Posterior cingulate gyrus (tissue), 11 donors: ENCODE results near the gene SLC6A17.

Source experiments
- DNase-seq, 10 donors: peaks; one replicate each; pipeline versions ENCODE4 v3.0.0 to v3.0.0-alpha.2; 2020 to 2021; ENCODE audit warnings: mixed read lengths in 3 of 10
- intact Hi-C: fragments of 100-400 bp; cut with DNase I; formaldehyde crosslinking; loops from one replicate; pipeline ENCODE4 v1.15.1; 2023

Gene SLC6A17

DNA sequence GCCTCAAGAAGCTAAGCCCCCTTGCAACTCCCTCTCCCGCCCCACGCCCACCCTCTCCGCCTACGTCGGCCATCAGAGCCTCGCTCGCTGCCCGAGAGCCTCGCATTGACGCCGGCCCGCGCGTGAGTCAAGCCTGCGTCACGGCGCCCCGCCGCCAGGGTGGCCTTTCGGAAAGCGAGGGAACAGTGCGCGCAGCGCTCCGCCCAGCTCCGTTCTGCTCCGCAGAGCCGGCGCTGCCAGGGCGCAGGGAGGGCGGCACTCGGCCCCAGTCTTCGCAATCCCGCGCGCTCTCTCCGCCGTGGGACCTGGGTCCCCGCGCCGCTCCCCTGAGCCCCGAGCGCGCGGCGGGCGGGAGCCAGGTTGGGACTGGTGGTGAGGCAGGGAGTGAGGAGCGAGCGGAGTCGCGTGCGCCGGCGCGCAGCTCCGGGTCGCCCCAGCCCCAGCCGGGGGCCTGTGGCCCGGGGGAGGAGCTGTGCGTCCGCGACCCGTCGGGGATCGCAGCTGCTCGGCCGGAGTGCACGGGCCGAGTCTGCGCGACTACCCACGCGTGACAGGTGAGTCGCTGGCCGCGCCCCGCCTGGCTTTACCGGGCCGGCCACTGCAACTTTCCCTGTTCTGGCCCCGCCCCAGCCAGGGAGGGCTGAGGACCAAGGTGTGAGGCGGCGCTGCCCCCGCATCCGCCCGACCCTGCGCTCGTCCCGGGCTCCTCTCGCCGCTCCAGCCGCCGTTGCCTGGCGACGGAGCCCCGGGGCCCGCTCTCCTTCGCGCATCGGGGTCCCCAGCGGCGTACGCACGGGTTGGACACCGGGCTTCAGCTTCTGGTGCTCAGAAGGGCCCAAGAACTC is at the start of gene SLC6A17:
TSS of gene SLC6A17 (plus strand) at position 165 of the 845 bp plus-strand sequence. CDS start 16,436 bp downstream, outside the sequence.
- DNase-seq, result peak in 8 of 10 donors; percentile 70 to 97 (median 82)
- intact Hi-C loops, result no loop called here

DNA sequence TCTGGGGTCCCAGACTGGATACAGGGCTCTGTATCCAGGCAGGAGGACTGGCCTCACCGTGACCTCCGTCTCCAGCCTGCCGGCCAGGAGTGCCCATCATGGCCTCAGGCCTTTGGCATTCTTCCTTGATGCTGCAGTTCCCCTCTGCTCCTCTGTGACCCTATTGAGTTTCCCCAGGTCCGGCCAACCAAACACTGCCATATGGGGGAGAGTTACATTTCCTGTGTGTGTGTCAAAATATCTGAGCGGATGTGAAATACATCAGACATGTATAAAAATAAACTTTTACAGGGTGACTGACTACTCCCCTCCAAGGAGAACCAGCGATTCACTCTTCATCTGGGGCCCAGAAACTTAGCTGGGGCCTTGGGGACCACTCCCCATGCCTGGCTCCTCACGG is 48.2 kb upstream of the SLC6A17 start:
- peak in 1 of 10 donors; percentile 69 for DNase-seq
- intact Hi-C loops, result no loop called here

DNA sequence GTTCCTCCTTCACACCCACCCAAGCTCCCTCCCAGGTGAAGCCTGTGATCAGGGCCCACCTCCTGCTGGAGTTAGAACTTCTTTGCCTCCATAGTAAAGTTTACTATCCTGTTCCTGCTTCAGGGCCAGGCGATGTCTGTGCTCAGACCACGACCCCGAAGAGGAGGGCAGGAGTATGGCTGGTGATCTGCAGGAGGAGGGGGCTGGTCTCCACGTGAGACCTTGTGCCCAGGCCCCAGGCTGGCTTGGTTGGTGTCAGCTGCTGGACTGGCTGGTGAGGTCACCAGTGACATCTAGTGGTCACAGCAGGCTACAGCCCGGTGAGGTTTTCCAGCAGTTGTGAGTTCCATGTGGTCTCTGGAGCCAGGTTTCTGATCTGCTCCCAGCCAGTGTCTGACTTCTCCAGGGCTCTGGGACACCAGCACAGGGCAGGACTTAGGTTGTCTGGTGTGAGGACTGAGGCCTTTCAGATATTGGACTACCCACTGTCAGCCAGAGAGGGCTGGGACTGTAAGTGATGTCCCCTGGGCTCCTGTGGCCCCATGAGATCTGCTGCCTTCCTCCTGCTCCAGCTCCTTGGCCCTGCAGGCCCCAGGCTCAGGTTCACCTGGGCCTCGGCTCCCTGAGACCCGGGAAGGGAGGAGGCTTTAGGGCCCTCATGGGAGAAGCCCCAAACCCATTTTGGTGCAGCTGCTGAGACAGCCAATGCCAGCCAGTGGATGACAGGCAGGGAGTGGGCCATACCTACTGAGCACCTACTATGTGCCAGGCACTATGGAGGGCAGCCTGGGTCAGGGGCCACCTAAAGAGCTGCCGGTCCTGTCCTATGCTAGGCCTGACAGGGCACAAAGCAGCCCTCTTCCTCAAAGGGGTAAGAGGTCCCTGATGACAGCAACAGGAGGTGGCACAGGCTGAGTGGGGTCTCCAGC is 44.0 kb upstream of the SLC6A17 start:
- DNase-seq, result peak; percentile 27 to 95 (median 68)
- intact Hi-C loops, result loop anchor here (1.0 kb wide), 1 partner anchor 53 kb away; no protein-coding TSS in a partner anchor

DNA sequence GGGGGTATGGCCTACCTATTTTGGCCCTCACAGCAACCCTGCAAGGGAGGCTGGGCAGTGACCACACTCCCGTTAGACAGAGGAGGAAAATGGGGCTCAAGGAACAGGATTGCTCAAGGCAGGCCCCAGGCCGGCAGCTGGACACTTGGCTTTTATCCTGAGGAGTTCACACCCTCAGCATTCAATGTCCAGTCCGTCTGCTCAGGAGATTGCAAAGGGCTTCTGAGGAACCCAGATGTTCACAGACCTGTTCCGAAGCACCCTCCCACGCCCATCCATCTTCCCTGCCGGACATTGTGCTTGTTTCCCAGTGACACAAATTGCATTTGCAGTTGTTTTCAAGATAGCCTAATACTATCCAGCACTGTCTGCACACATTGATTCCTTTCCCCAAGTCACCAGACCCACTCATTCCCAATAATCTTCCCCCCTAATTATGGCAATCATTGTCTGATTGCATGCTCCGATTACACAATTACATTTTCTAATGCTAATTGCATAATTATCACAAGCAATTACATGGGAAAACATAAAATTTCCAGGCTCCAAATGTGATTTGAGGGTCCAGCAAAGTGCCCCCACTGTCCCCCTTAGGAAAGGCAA is 42.3 kb upstream of the SLC6A17 start:
- DNase-seq, result peak in 1 of 10 donors; percentile 22
- intact Hi-C loops, result no loop called here

DNA sequence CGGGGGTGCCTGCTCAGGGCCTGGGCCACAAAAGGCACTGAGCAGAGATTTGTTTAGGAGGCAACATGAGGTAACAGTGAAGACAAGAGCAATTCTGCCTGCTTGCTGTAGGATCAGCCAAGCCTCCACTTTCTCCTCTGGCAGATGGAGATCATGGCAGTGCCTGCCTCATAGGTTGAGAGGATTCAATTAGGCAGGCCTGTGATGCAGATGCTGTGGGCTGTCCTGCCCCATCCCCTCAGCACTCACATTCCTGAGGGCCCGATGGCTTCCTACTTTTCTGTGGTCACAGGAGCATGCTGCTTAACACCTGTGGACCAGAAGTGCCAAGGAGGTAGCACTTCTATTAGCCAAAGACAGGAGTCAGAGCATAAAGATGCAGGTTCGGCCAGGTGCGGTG is 39.2 kb upstream of the SLC6A17 start:
- intact Hi-C loops, result no loop called here
- DNase-seq, result peak in 2 of 10 donors; percentile 32 to 51

DNA sequence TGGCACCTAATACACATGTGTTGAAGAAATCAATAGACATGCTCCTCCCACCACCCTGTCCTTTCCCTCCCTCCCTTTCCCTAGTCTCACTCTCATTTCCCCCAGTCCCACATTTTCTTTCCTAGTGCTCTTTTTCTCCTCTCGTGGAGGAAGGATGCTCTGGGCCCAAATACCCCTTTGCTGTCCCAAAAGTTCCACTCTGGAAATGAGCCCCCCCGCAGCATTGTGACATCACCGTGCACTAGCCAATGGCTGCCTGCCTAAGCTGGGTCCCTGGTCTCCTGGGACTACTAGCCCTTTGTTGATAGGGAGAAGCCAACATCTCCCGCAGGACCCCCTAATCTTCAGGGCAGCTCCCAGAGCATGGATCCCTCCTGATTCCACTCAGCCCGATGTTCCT is 38.2 kb upstream of the SLC6A17 start, which contains the start of gene UBL4B:
TSS of gene UBL4B (plus strand) at position 301 of the 400 bp plus-strand sequence. CDS start at position 393, 92 bp downstream.
- intact Hi-C loops, result no loop called here
- DNase-seq, result no peak

DNA sequence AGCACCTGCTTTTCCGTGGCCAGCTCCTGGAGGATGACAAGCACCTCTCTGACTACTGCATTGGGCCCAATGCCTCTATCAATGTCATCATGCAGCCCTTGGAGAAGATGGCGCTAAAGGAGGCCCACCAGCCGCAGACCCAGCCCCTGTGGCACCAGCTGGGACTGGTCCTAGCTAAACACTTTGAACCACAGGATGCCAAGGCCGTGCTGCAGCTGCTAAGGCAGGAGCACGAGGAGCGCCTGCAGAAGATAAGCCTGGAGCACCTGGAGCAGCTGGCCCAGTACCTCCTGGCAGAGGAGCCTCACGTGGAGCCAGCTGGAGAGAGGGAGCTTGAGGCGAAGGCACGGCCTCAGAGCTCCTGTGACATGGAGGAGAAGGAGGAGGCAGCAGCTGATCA is 37.6 kb upstream of the SLC6A17 start:
- intact Hi-C loops, result no loop called here
- peak in 1 of 10 donors; percentile 54 for DNase-seq

DNA sequence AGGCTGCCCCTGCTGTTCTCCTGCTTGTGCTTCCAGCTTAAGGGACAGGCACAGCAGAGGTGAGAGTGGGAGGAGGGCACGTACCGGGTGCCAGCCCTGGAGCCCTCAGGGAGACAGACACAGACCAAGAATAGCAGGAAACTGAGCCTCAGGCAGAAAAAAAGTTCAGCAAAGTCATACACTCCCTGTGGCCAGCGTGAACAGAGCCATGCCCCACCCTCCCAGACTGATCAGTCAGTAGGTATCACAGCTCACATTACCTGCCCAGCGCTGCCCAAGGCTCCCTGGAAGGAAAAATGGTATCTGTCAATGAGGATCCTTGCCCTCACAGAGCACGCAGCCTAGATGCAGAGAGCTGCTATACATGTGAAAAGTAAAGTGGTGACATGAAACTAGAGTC is 36.7 kb upstream of the SLC6A17 start:
- DNase-seq, result peak in 1 of 10 donors; percentile 26
- intact Hi-C loops, result no loop called here

DNA sequence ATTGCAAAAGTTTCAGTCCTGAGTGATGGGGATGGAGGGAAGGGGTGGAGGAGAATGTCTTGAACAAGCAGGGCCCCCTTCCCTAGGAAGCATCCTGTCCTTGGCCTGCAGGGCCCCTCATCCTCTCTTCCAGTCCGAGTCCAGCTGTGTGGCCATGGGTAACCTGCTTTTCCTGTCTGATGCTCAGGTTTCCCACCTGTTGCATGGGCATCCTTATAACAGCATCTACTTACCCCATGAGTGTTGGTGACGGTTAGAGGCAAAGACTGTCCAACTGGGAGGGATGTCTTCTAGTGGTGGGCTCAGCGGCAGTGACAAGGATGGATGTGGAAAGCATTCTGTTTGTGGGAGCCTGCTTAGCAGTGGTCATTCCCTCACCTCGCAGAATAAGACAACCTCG is 36.1 kb upstream of the SLC6A17 start:
- peak in 2 of 10 donors; percentile 5 to 13 for DNase-seq
- intact Hi-C loops, result no loop called here

DNA sequence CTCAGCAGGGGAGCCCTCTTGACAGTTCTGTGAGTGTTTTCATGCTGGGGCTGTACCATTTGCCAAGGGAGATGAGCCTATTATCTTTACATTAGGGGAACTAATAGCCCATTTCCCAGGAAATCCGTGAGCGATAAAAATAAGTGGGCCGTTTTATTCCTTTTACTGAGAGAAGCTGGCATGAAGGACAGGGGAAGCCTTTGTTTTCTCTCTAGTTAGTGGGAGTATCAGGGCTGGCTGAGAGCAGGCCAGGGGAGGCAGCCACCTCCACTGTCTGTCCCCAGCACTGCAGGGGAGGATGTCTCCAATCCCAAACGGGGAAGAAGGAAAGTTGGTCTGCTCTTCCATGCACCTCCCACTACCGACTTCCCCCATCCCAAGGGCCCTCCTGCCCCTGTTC is 35.5 kb upstream of the SLC6A17 start:
- intact Hi-C loops, result no loop called here
- DNase-seq, result peak in 3 of 10 donors; percentile 11 to 43 (median 35)

DNA sequence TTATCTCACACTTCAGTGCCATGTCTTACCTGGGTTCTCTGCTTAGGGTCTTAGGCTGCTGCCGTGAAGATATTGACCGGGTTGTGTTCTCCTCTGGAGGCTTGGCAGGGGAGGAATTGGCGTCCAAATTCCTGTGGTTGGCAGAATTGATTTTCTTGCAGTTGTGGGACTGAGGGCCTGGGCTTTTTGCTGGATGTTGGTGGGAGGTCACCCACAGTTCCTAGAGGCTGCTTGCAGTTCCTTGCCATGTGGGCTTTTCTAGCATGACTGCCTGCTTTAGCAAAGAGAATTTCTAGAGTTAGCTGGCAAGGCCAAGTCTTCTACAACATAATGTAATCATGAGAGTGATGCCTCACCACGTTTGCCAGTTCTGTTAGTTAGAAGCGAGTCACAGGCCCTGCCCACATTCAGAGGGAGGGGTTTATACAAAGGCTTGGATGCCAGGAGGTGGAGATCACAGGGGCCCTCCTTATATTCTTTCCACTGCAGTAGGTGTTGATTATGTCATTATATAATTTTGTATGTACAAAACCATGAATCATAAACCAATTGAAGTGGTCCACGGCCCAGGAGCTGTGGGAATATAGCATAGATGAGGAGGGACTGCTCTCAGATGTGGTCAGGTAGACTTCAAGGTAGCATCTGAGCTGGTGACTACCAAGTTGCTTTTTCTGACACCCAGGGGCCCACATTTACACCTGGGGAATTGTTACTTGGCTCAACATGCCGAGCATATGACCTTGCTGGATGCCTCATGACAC is 31.5 kb upstream of the SLC6A17 start:
- intact Hi-C loops, result no loop called here
- DNase-seq, result peak in 2 of 10 donors; percentile 28 to 37

DNA sequence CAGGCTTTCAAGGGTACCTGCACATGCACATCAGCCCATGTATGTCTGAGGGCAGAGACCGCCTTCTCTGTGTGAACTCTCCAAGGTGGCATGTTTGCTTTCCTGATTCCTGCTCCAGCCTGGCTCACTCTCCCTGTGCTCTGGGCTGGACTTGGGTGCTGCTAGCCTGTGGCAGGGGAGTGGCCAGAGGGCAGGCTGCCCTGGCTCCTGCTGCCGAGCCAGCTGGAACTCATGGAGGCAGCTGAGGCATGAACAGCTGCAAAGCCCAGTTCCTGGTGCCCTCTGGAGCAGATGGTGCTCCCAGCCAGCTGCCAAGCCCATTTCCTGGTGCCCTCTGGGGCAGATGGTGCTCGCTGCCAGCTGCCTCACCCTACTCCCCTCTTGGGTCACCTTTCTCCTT is 30.5 kb upstream of the SLC6A17 start:
- intact Hi-C loops, result no loop called here
- DNase-seq, result peak in 3 of 10 donors; percentile 62 to 72 (median 68)

DNA sequence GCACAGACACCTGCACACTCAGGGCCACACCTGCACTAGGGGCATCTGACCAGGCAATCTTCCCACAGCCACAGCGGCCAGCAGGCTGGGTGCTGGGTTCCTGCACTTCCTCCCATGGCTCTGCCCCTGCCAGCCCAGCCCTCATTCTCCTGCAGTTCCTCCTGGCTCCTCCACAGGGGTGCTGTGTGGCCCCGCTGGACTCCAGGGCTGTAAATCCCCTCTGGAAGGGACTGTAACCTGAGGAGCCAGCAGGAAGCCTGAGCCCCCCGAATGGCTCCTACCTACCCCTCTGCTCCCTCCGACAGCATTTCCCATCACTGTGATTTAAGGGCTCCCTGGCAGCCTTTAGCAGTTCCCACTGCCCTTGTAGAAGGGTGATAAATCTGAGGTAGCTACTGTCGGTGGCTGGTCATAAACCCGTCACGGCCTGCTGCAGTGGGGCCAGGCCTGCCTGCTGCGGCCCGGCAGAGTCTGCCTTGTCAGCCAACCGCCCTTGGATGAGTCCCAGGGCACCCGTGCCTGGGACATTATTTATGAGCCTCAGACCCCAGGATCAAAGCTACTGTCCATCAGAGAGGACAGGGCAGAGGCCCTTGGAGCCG is 29.2 kb upstream of the SLC6A17 start:
- intact Hi-C loops, result no loop called here
- DNase-seq, result peak in 3 of 10 donors; percentile 39 to 78 (median 62)

DNA sequence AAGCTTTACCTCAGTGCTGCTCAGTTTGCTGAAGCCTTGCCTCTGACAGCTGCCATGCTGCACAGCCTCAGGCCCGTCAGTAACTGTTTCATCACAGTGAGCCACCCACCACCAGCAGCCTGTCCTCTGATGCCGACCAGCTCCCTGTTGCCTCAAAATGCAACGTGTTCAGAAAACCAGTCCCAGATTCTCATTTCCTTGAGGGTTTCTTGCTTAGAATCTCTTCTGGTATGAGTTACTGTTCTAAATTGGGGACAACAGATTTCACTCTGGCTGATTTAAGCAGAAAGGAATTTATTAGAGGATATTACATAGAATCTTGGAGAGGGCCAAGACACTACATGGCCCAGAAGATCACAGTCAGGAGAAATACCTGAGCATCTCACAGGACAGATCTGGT is 27.1 kb upstream of the SLC6A17 start:
- peak in 3 of 10 donors; percentile 44 to 84 (median 45) for DNase-seq
- intact Hi-C loops, result no loop called here

DNA sequence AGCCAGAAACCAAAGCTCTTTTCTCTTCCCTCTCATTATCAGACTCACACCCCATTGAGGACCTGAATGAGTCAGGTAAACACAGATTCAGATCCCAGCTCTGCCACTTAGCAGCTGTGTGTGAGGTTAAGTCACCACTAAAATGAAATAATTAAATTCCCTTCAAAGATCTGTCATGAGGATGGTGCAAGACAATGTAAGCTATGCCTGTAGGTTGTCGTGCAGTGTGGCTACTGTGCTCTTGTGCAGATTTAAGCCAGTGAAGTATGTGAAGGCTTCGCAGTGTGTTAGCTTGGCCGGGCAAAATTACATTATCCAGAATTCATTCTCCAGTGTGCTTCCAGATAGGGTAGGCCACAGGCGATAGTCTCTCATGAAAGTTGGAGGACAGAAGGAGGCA is 24.5 kb upstream of the SLC6A17 start:
- intact Hi-C loops, result no loop called here
- DNase-seq, result peak in 1 of 10 donors; percentile 11

DNA sequence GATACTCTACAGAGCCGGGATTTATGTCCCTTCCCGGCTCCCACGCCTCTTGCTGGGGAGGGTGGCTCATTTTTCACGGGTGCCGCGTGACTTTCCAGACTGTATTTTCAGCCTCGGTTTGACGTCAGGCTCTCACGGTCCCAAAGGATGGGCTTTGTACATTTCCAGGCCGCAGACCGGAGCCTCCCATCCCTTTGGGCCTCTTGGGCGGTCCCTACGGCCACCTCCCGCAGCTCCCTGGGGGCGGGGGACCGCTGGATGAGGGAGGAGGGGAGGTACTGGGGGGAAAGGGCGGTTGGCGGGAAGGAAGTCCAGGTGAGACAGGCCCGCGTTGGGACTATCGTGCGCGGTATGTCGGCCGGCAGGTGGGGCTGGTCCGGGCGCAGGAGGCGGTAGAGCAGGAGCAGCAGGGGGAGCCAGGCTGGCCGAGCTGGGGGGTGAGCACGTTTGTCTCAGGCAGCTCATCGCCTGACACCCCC is 20.1 kb upstream of the SLC6A17 start:
- peak in 8 of 10 donors; percentile 49 to 94 (median 71) for DNase-seq
- intact Hi-C loops, result no loop called here

DNA sequence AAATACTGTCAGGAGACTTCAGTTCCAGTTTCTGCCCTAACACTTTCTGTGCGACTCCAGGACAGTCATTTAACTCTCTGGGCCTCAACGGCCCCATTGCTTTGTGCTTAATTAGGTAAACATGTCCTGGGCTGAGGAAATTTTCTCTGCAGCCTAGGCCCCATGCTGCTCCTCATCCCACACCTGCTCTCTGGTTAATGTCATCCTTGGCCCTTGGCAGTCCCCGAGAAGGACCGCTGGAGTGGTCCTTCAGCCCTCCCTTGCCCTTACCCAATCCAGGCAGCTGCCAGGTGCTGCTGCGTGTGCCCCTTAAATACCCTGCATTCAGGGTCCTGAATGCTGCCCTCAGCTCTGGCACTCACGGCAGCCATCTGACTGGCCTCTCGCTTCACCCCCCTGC is 19.3 kb upstream of the SLC6A17 start:
- intact Hi-C loops, result no loop called here
- peak in 1 of 10 donors; percentile 59 for DNase-seq

DNA sequence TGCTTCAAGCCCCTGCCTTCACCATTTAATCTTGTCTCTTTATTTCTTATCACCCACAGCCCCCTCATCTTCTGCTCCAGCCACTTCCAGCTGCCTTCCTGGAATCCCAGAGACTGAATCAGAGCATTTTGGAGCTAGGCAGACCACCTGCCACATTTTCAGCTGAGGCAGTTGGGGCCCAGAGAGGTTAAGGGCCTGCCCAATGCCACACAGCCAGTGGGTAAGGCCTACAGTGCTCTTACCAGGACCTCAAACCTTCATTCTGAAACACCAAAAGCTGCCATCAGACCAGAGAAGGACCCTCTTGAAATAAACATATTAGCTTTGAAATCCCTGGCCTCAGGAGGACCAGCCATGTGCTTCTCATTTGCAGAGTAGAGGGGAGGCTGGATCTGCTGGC is 17.6 kb upstream of the SLC6A17 start:
- DNase-seq, result peak in 1 of 10 donors; percentile 35
- intact Hi-C loops, result no loop called here

DNA sequence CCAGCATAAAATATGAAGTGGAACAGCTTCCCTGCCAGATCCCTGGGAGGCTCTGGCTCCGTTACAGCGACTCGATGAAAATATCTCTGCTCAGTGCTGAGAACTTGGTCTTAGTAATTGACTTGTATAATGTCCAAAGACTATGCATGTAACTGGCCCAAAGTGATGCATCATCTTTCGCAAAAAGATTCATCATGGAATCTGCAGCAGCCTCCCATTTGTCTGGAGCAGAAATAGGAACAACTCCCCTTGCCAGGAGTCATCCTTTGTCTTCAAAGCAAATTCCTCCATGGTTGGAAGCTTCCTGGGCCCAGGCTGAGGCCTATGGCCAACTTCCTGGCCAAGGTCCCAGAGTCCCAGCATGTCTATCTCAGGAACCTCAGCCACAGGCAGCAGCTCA is 16.9 kb upstream of the SLC6A17 start:
- DNase-seq, result peak in 5 of 10 donors; percentile 30 to 90 (median 40)
- intact Hi-C loops, result no loop called here
